Measurements from ENCODE around the gene APCDD1.
A peak's percentile ranks its signal among the peaks of the same experiment; 100 is the strongest.

The APCDD1 gene

DNA sequence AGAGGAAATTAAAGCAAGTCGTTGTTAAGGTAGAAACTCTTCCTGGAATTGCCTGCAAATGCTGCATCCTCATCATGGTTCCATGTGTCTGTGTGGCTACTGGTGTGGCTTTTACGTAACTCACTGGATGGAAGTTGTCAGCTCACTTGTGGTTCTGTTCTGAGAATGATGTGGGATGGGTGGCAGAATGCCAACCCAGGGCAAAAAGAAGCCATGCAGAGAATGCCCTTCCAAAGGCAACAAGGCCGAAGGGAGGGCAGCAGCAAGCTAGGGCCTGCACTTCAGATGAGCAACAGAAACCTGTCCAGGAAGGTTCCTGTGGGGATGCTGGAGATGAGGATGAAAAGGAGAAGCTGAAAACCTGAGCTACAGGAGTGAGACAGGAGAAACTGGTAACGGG, 61.0 kb downstream of the APCDD1 start:
- no peaks in the 10 kb centered on the region for H3K27me3 ChIP-seq (ENCODE audit: control insufficient read depth in 1 of 2, insufficient read depth in 2 of 2, low read length in 2 of 2)
- peaks cover 0 to 3% of the 10 kb centered on the region in 2 donors for H3K9me3 ChIP-seq (ENCODE audit: control insufficient read depth in 2 of 2, low read length in 2 of 2)
- H3K36me3 ChIP-seq (ENCODE audit: control insufficient read depth in 2 of 2, insufficient read depth in 2 of 2, low read length in 2 of 2): no peaks in the 10 kb centered on the region
- H3K27ac ChIP-seq (ENCODE audit: low read length): no peak overlapping the region
- no peak overlapping the region for H3K9ac ChIP-seq (ENCODE audit: low read length in 2 of 2)
- peaks cover 26% of the 10 kb centered on the region for H3K4me1 ChIP-seq (ENCODE audit: control insufficient read depth, insufficient read depth, low read length)
- no peak overlapping the region for H3K4me3 ChIP-seq (ENCODE audit: low read length in 2 of 2)

GRCh38 chr18:10516078-10516477, 61.6 kb downstream of the APCDD1 start:
- Histone ChIP-seq H3K36me3 (ENCODE audit: control insufficient read depth in 2 of 2, insufficient read depth in 2 of 2, low read length in 2 of 2) (no peaks in the 10 kb centered on the region), H3K9me3 (ENCODE audit: control insufficient read depth in 2 of 2, low read length in 2 of 2) (peaks cover 0 to 3% of the 10 kb centered on the region in 2 donors), H3K4me3 (ENCODE audit: low read length in 2 of 2) (no peak overlapping the region), H3K27me3 (ENCODE audit: control insufficient read depth in 1 of 2, insufficient read depth in 2 of 2, low read length in 2 of 2) (no peaks in the 10 kb centered on the region), H3K9ac (ENCODE audit: low read length in 2 of 2) (no peak overlapping the region), H3K4me1 (ENCODE audit: control insufficient read depth, insufficient read depth, low read length) (peaks cover 26% of the 10 kb centered on the region), H3K27ac (ENCODE audit: low read length) (no peak overlapping the region)

GRCh38 chr18:10518595-10519255, 64.3 kb downstream of the APCDD1 start:
- no peak overlapping the region for H3K9ac ChIP-seq (ENCODE audit: low read length in 2 of 2)
- peak overlapping the region in 1 of 2 donors; percentile 47 for H3K4me3 ChIP-seq (ENCODE audit: low read length in 2 of 2)
- peaks cover 26% of the 10 kb centered on the region for H3K4me1 ChIP-seq (ENCODE audit: control insufficient read depth, insufficient read depth, low read length)
- peaks cover 0 to 3% of the 10 kb centered on the region in 2 donors for H3K9me3 ChIP-seq (ENCODE audit: control insufficient read depth in 2 of 2, low read length in 2 of 2)
- H3K36me3 ChIP-seq (ENCODE audit: control insufficient read depth in 2 of 2, insufficient read depth in 2 of 2, low read length in 2 of 2): no peaks in the 10 kb centered on the region
- H3K27me3 ChIP-seq (ENCODE audit: control insufficient read depth in 1 of 2, insufficient read depth in 2 of 2, low read length in 2 of 2): no peaks in the 10 kb centered on the region
- H3K27ac ChIP-seq (ENCODE audit: low read length): peak overlapping the region; percentile 49

DNA sequence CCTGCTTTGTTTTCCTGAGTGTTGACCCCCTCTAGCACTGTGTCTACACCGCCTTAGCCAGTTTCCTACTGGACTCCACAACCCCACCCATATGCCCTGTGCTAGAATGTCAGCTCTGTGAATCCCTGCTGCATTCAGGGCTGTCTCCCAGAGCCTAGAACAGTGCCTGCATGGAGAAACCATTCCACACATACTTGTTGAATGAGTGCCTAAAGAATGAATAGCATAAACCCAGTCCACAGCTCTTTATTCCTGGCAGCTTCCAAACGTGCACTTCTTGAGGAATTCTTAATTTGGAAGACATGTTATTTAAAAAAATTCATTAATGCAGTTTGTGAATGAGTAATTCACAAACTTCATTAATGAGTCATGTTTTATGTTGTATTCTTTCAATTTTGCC, 64.9 kb downstream of the APCDD1 start:
- no peaks in the 10 kb centered on the region for H3K27me3 ChIP-seq (ENCODE audit: control insufficient read depth in 1 of 2, insufficient read depth in 2 of 2, low read length in 2 of 2)
- H3K36me3 ChIP-seq (ENCODE audit: control insufficient read depth in 2 of 2, insufficient read depth in 2 of 2, low read length in 2 of 2): no peaks in the 10 kb centered on the region
- peak overlapping the region; percentile 49 for H3K27ac ChIP-seq (ENCODE audit: low read length)
- peaks cover 26% of the 10 kb centered on the region for H3K4me1 ChIP-seq (ENCODE audit: control insufficient read depth, insufficient read depth, low read length)
- H3K9me3 ChIP-seq (ENCODE audit: control insufficient read depth in 2 of 2, low read length in 2 of 2): peaks cover 0 to 3% of the 10 kb centered on the region in 2 donors
- no peak overlapping the region for H3K9ac ChIP-seq (ENCODE audit: low read length in 2 of 2)
- no peak overlapping the region for H3K4me3 ChIP-seq (ENCODE audit: low read length in 2 of 2)

- Histone ChIP-seq H3K9ac (ENCODE audit: low read length in 2 of 2) (peak overlapping the region; percentile 4 to 6), H3K9me3 (ENCODE audit: control insufficient read depth in 2 of 2, low read length in 2 of 2) (peaks cover 0 to 3% of the 10 kb centered on the region in 2 donors), H3K27ac (ENCODE audit: low read length) (no peak overlapping the region), H3K27me3 (ENCODE audit: control insufficient read depth in 1 of 2, insufficient read depth in 2 of 2, low read length in 2 of 2) (no peaks in the 10 kb centered on the region), H3K4me3 (ENCODE audit: low read length in 2 of 2) (no peak overlapping the region), H3K4me1 (ENCODE audit: control insufficient read depth, insufficient read depth, low read length) (peaks cover 26% of the 10 kb centered on the region), H3K36me3 (ENCODE audit: control insufficient read depth in 2 of 2, insufficient read depth in 2 of 2, low read length in 2 of 2) (no peaks in the 10 kb centered on the region)
These were observed 65.8 kb downstream of the APCDD1 start for GRCh38 chr18:10519999-10520935.

GRCh38 chr18:10521566-10521965, 67.1 kb downstream of the APCDD1 start:
- no peak overlapping the region for H3K27ac ChIP-seq (ENCODE audit: low read length)
- H3K36me3 ChIP-seq (ENCODE audit: control insufficient read depth in 2 of 2, insufficient read depth in 2 of 2, low read length in 2 of 2): no peaks in the 10 kb centered on the region
- H3K27me3 ChIP-seq (ENCODE audit: control insufficient read depth in 1 of 2, insufficient read depth in 2 of 2, low read length in 2 of 2): no peaks in the 10 kb centered on the region
- H3K4me1 ChIP-seq (ENCODE audit: control insufficient read depth, insufficient read depth, low read length): peaks cover 19% of the 10 kb centered on the region
- peaks cover 0 to 3% of the 10 kb centered on the region in 2 donors for H3K9me3 ChIP-seq (ENCODE audit: control insufficient read depth in 2 of 2, low read length in 2 of 2)
- H3K9ac ChIP-seq (ENCODE audit: low read length in 2 of 2): no peak overlapping the region
- H3K4me3 ChIP-seq (ENCODE audit: low read length in 2 of 2): no peak overlapping the region

- no peak overlapping the region for H3K27ac ChIP-seq (ENCODE audit: low read length)
These were observed 68.1 kb downstream of the APCDD1 start for GRCh38 chr18:10522574-10522973.

DNA sequence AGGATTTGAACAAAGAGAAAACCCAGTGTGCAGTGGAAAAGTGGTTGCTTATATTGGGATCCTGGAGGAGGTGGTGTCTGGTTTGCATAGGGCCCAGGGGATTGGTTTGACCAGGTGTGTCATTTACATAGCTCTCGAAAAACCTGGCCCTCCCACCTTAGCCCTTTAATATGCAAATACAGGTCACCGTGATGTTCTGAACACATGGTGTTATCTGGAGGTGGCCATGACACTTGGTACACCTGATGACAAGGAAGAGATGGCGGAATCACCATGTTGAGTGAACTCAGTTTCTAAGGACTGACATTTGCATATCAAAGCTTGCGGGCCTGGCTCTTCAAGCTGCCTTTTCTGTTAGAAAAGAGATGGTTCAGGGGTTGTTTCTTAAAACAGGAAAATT, 69.1 kb downstream of the APCDD1 start:
- no peak overlapping the region for H3K4me3 ChIP-seq (ENCODE audit: low read length in 2 of 2)
- peaks cover 28% of the 10 kb centered on the region for H3K4me1 ChIP-seq (ENCODE audit: control insufficient read depth, insufficient read depth, low read length)
- no peak overlapping the region for H3K9ac ChIP-seq (ENCODE audit: low read length in 2 of 2)
- no peaks in the 10 kb centered on the region for H3K36me3 ChIP-seq (ENCODE audit: control insufficient read depth in 2 of 2, insufficient read depth in 2 of 2, low read length in 2 of 2)
- H3K9me3 ChIP-seq (ENCODE audit: control insufficient read depth in 2 of 2, low read length in 2 of 2): no peaks in the 10 kb centered on the region
- no peak overlapping the region for H3K27ac ChIP-seq (ENCODE audit: low read length)
- no peaks in the 10 kb centered on the region for H3K27me3 ChIP-seq (ENCODE audit: control insufficient read depth in 1 of 2, insufficient read depth in 2 of 2, low read length in 2 of 2)

More at GRCh38 chr18:10522574-10522973, 68.1 kb downstream of the APCDD1 start:
- Histone ChIP-seq H3K9me3 (ENCODE audit: control insufficient read depth in 2 of 2, low read length in 2 of 2) (no peaks in the 10 kb centered on the region), H3K9ac (ENCODE audit: low read length in 2 of 2) (no peak overlapping the region), H3K4me1 (ENCODE audit: control insufficient read depth, insufficient read depth, low read length) (peaks cover 24% of the 10 kb centered on the region), H3K27me3 (ENCODE audit: control insufficient read depth in 1 of 2, insufficient read depth in 2 of 2, low read length in 2 of 2) (no peaks in the 10 kb centered on the region), H3K36me3 (ENCODE audit: control insufficient read depth in 2 of 2, insufficient read depth in 2 of 2, low read length in 2 of 2) (no peaks in the 10 kb centered on the region), H3K4me3 (ENCODE audit: low read length in 2 of 2) (no peak overlapping the region)

- Histone ChIP-seq H3K27ac (ENCODE audit: low read length) (no peak overlapping the region), H3K27me3 (ENCODE audit: control insufficient read depth in 1 of 2, insufficient read depth in 2 of 2, low read length in 2 of 2) (no peaks in the 10 kb centered on the region), H3K36me3 (ENCODE audit: control insufficient read depth in 2 of 2, insufficient read depth in 2 of 2, low read length in 2 of 2) (no peaks in the 10 kb centered on the region), H3K9ac (ENCODE audit: low read length in 2 of 2) (no peak overlapping the region), H3K4me1 (ENCODE audit: control insufficient read depth, insufficient read depth, low read length) (peaks cover 16% of the 10 kb centered on the region), H3K4me3 (ENCODE audit: low read length in 2 of 2) (peak overlapping the region in 1 of 2 donors; percentile 94), H3K9me3 (ENCODE audit: control insufficient read depth in 2 of 2, low read length in 2 of 2) (no peaks in the 10 kb centered on the region)
These were observed 70.3 kb downstream of the APCDD1 start for GRCh38 chr18:10524507-10525370.

DNA sequence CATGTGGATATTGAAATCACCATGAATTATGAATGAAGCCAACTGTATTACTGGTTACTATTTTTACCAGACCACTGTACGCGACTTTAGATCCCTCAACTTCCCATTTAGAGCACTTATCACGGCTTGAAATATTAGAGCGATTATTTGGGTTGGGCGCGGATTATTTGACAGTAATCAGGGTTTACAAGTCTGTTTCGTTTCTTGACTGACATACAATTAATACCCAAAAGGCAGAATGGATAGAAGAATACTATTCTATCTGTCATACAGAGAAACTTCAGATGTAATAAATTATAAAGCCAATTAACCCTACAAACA, 70.9 kb downstream of the APCDD1 start:
- H3K27ac ChIP-seq (ENCODE audit: low read length): peak overlapping the region; percentile 66
- H3K4me3 ChIP-seq (ENCODE audit: low read length in 2 of 2): peak overlapping the region; percentile 91 to 94
- H3K9ac ChIP-seq (ENCODE audit: low read length in 2 of 2): peak overlapping the region in 1 of 2 donors; percentile 68
- no peaks in the 10 kb centered on the region for H3K9me3 ChIP-seq (ENCODE audit: control insufficient read depth in 2 of 2, low read length in 2 of 2)
- no peaks in the 10 kb centered on the region for H3K36me3 ChIP-seq (ENCODE audit: control insufficient read depth in 2 of 2, insufficient read depth in 2 of 2, low read length in 2 of 2)
- peaks cover 12% of the 10 kb centered on the region for H3K4me1 ChIP-seq (ENCODE audit: control insufficient read depth, insufficient read depth, low read length)
- H3K27me3 ChIP-seq (ENCODE audit: control insufficient read depth in 1 of 2, insufficient read depth in 2 of 2, low read length in 2 of 2): no peaks in the 10 kb centered on the region

All from stomach smooth muscle (tissue), 2 donors.